ENCODE results near the gene C1orf159.

- TF ChIP-seq POLR2A (IDR thresholded peaks at IDR 0.05; ENCODE audit: low read length) (no peak), GATA1 (IDR thresholded peaks at IDR 0.05; ENCODE audit: low read depth, low read length) (no peak)
Measured at GRCh38 chr1:1136547-1137230, 20.8 kb upstream of the C1orf159 start.

All from erythroblast (primary cell).